HUES48 (cell line): ENCODE results near the gene CRIP3.

Experiments used
- H3K27ac ChIP-seq: one replicate; pipeline ENCODE4 v1.7.0; 2013; ENCODE audit warnings: low read depth, low read length, inconsistent platforms
- H3K27me3 ChIP-seq: 2 replicates; pipeline ENCODE4 v1.6.1; 2013; ENCODE audit warnings: mild to moderate bottlenecking, low read length; ENCODE audit not compliant: control insufficient read depth, insufficient read depth
- H3K36me3 ChIP-seq: 2 replicates; pipeline ENCODE4 v1.6.1; 2013; ENCODE audit warnings: low read length; ENCODE audit not compliant: control insufficient read depth, insufficient read depth
- H3K4me1 ChIP-seq: 2 replicates; pipeline ENCODE4 v1.6.1; 2013; ENCODE audit warnings: mild to moderate bottlenecking, low read length; ENCODE audit not compliant: control insufficient read depth, insufficient read depth
- H3K4me3 ChIP-seq: 2 replicates; pipeline ENCODE4 v1.5.1; 2013; ENCODE audit warnings: mild to moderate bottlenecking, low read depth, low read length
- H3K9ac ChIP-seq: 2 replicates; pipeline ENCODE4 v1.6.1; 2013; ENCODE audit warnings: mild to moderate bottlenecking, low read depth, low read length, moderate library complexity
- H3K9me3 ChIP-seq: 2 replicates; pipeline ENCODE4 v1.6.1; 2013; ENCODE audit warnings: low read length; ENCODE audit not compliant: control insufficient read depth, insufficient read depth

CRIP3 gene

DNA sequence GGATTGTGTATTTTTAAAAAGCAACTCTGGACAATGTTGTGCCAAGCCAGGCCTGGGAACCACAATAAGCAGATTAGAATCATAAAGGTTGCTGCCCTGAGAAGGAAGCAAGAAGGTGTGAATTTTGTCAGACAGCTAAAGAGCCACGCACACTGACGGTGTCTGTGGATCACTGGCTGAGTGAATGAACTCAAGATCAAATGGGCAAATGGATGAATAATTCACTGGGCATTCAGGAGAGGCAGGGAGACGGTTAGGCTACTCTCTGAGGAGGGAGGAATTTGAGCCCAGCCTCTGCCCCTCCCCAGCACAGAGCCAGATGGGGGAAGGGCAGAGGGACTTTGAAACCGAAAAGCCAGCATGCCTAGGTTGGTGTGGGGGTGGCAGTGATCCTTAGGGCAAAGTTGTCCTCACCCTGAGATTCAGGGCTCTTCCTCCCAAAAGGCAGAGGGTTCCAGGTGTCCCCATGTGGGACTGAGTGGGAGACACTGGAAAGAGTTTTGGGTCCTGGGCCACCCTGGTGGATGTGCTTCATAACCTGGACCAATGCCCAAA is 30.0 kb downstream of the CRIP3 start:
- Histone ChIP-seq H3K9ac (no peak overlapping the region), H3K27me3 (peaks cover 44% of the 10 kb centered on the region)

GRCh38 chr6:43277643-43278523 is 30.7 kb downstream of the CRIP3 start:
- H3K4me3 ChIP-seq = no peak overlapping the region
- no peaks in the 10 kb centered on the region for H3K36me3 ChIP-seq
- H3K27me3 ChIP-seq = peaks cover 52% of the 10 kb centered on the region
- H3K27ac ChIP-seq = peak overlapping the region; percentile 42
- no peaks in the 10 kb centered on the region for H3K9me3 ChIP-seq
- no peak overlapping the region for H3K9ac ChIP-seq
- peaks cover 16% of the 10 kb centered on the region for H3K4me1 ChIP-seq

More for the DNA sequence above, 30.0 kb downstream of the CRIP3 start:
- peak overlapping the region; percentile 42 for H3K27ac ChIP-seq
- no peaks in the 10 kb centered on the region for H3K9me3 ChIP-seq
- H3K36me3 ChIP-seq = no peaks in the 10 kb centered on the region
- H3K4me1 ChIP-seq = peaks cover 16% of the 10 kb centered on the region
- H3K4me3 ChIP-seq = no peak overlapping the region

GRCh38 chr6:43277306-43277642 is 31.4 kb downstream of the CRIP3 start:
- Histone ChIP-seq H3K36me3 (no peaks in the 10 kb centered on the region), H3K9me3 (no peaks in the 10 kb centered on the region), H3K27me3 (peaks cover 58% of the 10 kb centered on the region), H3K4me1 (peaks cover 16% of the 10 kb centered on the region), H3K27ac (no peak overlapping the region), H3K4me3 (no peak overlapping the region), H3K9ac (no peak overlapping the region)

- Histone ChIP-seq H3K4me3 (peak overlapping the region; percentile 49), H3K9ac (no peak overlapping the region), H3K9me3 (no peaks in the 10 kb centered on the region), H3K36me3 (no peaks in the 10 kb centered on the region), H3K27me3 (peaks cover 61% of the 10 kb centered on the region), H3K27ac (no peak overlapping the region), H3K4me1 (peaks cover 16% of the 10 kb centered on the region)
Measured at GRCh38 chr6:43276577-43277305, 31.9 kb downstream of the CRIP3 start.

GRCh38 chr6:43275801-43276576 is 32.6 kb downstream of the CRIP3 start:
- Histone ChIP-seq H3K4me3 (peak overlapping the region; percentile 49), H3K27me3 (peaks cover 66% of the 10 kb centered on the region), H3K4me1 (peaks cover 16% of the 10 kb centered on the region), H3K36me3 (no peaks in the 10 kb centered on the region), H3K9me3 (no peaks in the 10 kb centered on the region), H3K9ac (no peak overlapping the region), H3K27ac (no peak overlapping the region)

GRCh38 chr6:43274916-43275597 is 33.6 kb downstream of the CRIP3 start:
- Histone ChIP-seq H3K9me3 (no peaks in the 10 kb centered on the region), H3K27me3 (peaks cover 76% of the 10 kb centered on the region), H3K4me1 (peaks cover 19% of the 10 kb centered on the region), H3K9ac (no peak overlapping the region), H3K4me3 (peak overlapping the region; percentile 49), H3K27ac (no peak overlapping the region), H3K36me3 (no peaks in the 10 kb centered on the region)

- H3K27me3 ChIP-seq = peaks cover 77% of the 10 kb centered on the region
- H3K4me3 ChIP-seq = peak overlapping the region; percentile 49
Measured at GRCh38 chr6:43274127-43274915, 34.3 kb downstream of the CRIP3 start.

DNA sequence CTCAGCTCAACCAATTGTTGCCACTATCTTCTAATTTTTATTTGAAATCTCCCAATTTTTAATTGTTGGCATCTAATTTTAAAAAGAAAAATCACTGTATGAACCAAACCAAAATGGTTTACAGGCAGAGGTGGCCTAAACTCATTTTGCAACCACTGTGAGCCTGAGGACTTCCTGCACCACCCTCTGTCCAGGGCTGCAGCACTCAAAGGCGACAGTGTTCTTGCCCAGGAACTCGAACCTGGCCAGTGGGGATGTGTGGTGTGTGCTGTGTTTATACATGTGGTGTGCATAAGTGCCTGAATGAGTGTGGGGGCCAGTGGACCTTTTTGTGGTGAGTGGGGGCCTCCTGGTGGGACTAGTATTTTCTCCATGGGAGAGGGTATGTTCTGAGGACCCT is 34.9 kb downstream of the CRIP3 start:
- Histone ChIP-seq H3K9me3 (no peaks in the 10 kb centered on the region), H3K36me3 (no peaks in the 10 kb centered on the region), H3K9ac (no peak overlapping the region), H3K4me3 (no peak overlapping the region), H3K27ac (no peak overlapping the region), H3K4me1 (peaks cover 15% of the 10 kb centered on the region), H3K27me3 (peaks cover 83% of the 10 kb centered on the region)

More at GRCh38 chr6:43274127-43274915, 34.3 kb downstream of the CRIP3 start:
- Histone ChIP-seq H3K4me1 (peaks cover 19% of the 10 kb centered on the region), H3K9ac (no peak overlapping the region), H3K36me3 (no peaks in the 10 kb centered on the region), H3K27ac (no peak overlapping the region), H3K9me3 (no peaks in the 10 kb centered on the region)

- Histone ChIP-seq H3K9me3 (no peaks in the 10 kb centered on the region), H3K36me3 (no peaks in the 10 kb centered on the region), H3K27ac (no peak overlapping the region), H3K27me3 (peaks cover 89% of the 10 kb centered on the region), H3K4me3 (no peak overlapping the region), H3K4me1 (peaks cover 19% of the 10 kb centered on the region), H3K9ac (no peak overlapping the region)
Measured at GRCh38 chr6:43271944-43272343, 36.7 kb downstream of the CRIP3 start.
